ENCODE measurements around the gene FXYD6. TPM values are rescaled to one million over a fixed set of nuclear protein-coding genes. Genes with fewer than 3 reads are reported as not detected.

The FXYD6 gene
- total and polyA plus RNA-seq, 9 of the 15 experiments (the other 6 are each of a cell fraction or from before 2014, with no cell fraction given), result 0.07 to 0.35 TPM; not detected in 7

- POLR2A ChIA-PET, result interaction anchor here (1.2 kb wide), 1 partner anchor 9 kb away, joined by 4 read pairs; no protein-coding TSS in a partner anchor
- no TSS peak for BruUV-seq (replicated peaks)
- in situ Hi-C loops (cut with MboI), result no loop called here
- Histone ChIP-seq H3K9me3 (replicated peaks; ENCODE audit: control insufficient read depth, insufficient read depth, low read depth, low read length) (no peaks in the 10 kb centered on the region), H3K4me2 (ENCODE audit: insufficient read depth, low read length) (no peak overlapping the region), H3K36me3 (ENCODE audit: control insufficient read depth, insufficient read depth, low read length) (no peaks in the 10 kb centered on the region), H3K79me2 (ENCODE audit: control insufficient read depth, insufficient read depth, low read length) (no peaks in the 10 kb centered on the region), H3K27ac (ENCODE audit: extremely low read depth, low read depth, low read length) (no peak overlapping the region), H3K9me1 (ENCODE audit: control insufficient read depth, insufficient read depth, low read length) (no peaks in the 10 kb centered on the region), H3K27me3 (ENCODE audit: control insufficient read depth in 2 of 2, insufficient read depth in 2 of 2, low read length in 2 of 2) (peaks cover 2 to 58% of the 10 kb centered on the region in 2 experiments; a peak in 3 of 5 replicates), H3K9ac (ENCODE audit: insufficient read depth in 1 of 2, low read depth in 2 of 2, low read length in 2 of 2) (no peak overlapping the region), H3K4me1 (replicated peaks in 1 of 2; ENCODE audit: control insufficient read depth in 2 of 2, insufficient read depth in 2 of 2, low read length in 2 of 2) (no peaks in the 10 kb centered on the region), H3K4me3 (no peak overlapping the region), H2AFZ (ENCODE audit: low read depth, low read length) (no peak overlapping the region), H4K20me1 (replicated peaks; ENCODE audit: control insufficient read depth, insufficient read depth, low read length) (peaks cover 5% of the 10 kb centered on the region; the same call in 1 of the 2 replicates)
- no peak for ATAC-seq
- intact Hi-C loops (cut with micrococcal nuclease), result no loop called here
- WGBS (ENCODE audit: insufficient coverage, low coverage, missing lambda C conversion rate), result 0% methylated on average over 4 of the region's 4 CpGs
- CTCF ChIA-PET (ENCODE audit: low intra/inter-chr PET ratio), result no interaction called here
- no peak for FAIRE-seq
- DNase-seq (ENCODE audit: extremely low read depth in 1 of 4, low spot score in 3 of 4), result no peak
- TF ChIP-seq ETV6 (IDR thresholded peaks at IDR 0.05; ENCODE audit: borderline replicate concordance in 1 of 2, low read depth in 2 of 2, low read length in 1 of 2) (no peak), ETV6 (CRISPR knock-in tag; IDR thresholded peaks at IDR 0.05; ENCODE audit: borderline replicate concordance) (no peak), CUX1 (CRISPR knock-in tag; IDR thresholded peaks at IDR 0.05) (no peak), MGA (IDR thresholded peaks at IDR 0.05) (no peak)
Observed at GRCh38 chr11:117789241-117789640, 87.2 kb downstream of the FXYD6 start.

Data from K562 (cell line).